GM11168 (cell line): ENCODE data around the gene MAG.

Experiments
- in situ Hi-C: fragments of 300-500 bp; cut with MboI; formaldehyde crosslinking; loops from one replicate; pipeline ENCODE4 v1.12.0; 2022; ENCODE audit warnings: low sequenced_read_pairs; ENCODE audit not compliant: unreplicated experiment

MAG gene

DNA sequence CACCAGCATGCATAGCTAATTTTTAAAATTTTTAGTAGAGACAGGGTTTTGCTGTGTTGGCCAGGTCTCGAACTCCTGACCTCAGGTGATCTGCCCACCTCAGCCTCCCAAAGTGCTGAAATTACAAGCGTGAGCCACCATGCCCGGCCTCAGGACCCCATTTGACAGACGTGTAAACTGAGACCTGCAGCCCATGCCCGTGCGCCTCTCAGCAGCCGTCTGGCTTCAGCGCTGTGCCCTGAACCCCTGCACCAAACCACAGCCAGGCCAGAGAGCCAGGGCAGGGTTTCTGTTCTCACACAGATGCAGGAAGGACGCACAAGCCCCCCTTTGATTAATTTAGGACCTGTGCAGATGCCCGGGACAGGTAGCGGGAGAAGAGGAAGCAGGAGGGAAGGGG is 48.5 kb downstream of the MAG start:
- in situ Hi-C loops, result no loop called here

DNA sequence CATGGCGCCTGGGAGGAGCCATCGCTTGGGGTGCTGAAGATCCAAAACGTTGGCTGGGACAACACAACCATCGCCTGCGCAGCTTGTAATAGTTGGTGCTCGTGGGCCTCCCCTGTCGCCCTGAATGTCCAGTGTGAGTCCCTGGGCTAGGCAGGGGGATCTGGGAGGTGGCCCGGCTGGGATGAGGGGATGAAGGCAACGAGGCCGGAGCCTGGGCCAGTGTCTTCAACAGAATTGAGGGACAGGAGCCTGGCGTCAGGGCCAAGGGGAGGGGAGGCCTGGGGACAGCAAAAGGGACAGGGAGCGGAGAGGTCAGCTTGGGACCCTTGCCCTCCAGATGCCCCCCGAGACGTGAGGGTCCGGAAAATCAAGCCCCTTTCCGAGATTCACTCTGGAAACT is 49.0 kb downstream of the MAG start:
- in situ Hi-C loops, result no loop called here

DNA sequence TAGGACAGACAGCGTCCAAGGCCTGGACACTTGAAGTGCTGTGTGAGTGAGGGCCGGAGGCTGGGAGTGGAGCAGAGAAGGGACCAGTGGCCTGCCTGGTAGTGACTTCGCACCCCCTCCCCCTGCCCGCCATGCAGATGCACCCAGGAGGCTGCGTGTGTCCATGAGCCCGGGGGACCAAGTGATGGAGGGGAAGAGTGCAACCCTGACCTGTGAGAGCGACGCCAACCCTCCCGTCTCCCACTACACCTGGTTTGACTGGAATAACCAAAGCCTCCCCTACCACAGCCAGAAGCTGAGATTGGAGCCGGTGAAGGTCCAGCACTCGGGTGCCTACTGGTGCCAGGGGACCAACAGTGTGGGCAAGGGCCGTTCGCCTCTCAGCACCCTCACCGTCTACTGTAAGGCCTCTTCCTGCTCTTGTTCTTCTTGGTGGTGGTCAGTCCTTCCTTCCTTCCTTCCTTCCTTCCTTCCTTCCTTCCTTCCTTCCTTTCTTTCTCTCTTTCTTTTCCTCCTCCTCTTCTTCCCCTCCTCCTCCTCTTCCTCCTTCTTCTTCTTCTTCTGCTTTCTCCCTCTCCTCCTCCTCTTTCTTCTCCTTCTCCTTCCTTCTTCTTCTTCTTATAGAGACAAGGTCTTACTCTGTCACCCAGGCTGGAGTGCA is 49.7 kb downstream of the MAG start:
- in situ Hi-C loops, result no loop called here

DNA sequence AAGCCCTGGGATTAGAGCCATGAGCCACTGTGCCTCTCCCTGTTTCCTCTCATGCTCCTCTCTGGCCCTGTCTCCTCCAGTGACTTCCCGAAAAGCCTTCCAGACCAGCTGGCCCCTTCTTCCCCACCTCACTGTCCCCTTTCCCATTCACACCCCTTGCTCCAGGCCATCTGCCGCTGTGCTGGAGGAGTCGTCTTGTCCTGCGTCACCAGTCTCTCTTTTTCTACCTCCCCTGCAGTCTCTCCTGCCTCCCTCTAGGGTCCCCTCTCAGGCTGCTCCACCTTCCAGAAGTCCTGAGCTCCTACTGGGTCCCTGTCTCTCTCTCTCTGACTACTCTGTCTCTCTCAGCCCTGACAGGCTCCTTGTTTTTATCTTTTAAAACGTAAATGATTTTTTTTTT is 50.5 kb downstream of the MAG start:
- in situ Hi-C loops, result no loop called here

DNA sequence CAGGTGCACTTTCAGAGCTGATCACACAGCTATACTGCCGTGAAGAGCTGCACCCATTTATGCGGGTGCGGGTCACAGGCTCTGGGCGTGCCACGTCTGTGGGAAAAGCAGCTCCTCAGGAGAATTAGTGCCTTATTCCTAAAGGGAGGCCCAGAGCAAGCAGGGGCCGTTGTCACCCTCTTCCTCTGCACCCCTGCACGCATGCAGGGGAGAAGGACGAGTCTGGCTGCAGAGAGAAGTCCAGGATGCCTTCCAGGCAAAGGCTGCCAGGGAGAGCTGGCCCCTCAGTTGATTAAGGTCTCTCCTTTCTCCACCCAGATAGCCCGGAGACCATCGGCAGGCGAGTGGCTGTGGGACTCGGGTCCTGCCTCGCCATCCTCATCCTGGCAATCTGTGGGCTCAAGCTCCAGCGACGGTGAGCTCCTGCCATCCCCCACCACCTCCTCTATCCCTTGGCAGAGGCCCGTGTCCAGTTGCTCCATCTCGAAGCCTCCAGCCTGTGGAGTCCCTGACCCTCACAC is 52.6 kb downstream of the MAG start:
- in situ Hi-C loops, result no loop called here

DNA sequence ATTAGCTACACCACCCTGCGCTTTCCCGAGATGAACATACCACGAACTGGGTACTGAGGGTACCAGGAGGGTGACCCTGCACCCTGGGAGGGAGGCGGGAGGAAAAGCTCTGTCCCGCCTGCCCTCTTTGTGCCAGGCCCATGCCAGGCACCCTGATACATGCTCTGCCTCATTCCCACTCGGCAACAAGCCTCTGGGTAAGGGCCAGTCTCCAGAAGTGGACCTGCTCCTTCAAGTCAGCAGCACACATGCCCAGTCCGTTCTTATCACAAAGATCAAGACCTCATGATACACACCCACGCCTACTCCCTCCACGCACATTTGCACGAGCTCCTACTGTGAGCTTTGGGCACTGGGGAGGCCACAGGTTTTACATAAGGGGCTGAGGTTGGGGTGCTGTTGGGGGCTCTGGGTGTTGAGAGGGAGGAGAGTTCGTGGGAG is 53.7 kb downstream of the MAG start:
- in situ Hi-C loops, result no loop called here

DNA sequence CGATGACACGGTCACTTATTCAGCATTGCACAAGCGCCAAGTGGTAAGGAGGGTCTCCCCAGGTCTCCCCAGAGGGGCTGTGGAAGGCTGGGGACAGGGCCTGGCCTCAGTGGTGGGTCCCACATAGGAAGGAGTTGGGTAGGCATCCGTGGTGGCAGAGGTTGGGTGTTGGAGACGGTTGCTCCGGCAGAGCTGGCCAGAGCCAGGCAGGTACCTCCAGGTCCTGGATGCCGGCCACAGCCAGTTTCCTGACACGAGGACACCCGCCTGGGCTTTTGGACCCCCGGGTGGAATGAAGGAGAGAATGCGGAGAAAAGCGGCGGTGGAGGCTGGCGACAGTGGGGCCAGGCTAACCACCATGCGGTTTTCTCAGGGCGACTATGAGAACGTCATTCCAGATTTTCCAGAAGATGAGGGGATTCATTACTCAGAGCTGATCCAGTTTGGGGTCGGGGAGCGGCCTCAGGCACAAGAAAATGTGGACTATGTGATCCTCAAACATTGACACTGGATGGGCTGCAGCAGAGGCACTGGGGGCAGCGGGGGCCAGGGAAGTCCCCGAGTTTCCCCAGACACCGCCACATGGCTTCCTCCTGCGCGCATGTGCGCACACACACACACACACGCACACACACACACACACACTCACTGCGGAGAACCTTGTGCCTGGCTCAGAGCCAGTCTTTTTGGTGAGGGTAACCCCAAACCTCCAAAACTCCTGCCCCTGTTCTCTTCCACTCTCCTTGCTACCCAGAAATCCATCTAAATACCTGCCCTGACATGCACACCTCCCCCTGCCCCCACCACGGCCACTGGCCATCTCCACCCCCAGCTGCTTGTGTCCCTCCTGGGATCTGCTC is 54.5 kb downstream of the MAG start:
- in situ Hi-C loops, result no loop called here

DNA sequence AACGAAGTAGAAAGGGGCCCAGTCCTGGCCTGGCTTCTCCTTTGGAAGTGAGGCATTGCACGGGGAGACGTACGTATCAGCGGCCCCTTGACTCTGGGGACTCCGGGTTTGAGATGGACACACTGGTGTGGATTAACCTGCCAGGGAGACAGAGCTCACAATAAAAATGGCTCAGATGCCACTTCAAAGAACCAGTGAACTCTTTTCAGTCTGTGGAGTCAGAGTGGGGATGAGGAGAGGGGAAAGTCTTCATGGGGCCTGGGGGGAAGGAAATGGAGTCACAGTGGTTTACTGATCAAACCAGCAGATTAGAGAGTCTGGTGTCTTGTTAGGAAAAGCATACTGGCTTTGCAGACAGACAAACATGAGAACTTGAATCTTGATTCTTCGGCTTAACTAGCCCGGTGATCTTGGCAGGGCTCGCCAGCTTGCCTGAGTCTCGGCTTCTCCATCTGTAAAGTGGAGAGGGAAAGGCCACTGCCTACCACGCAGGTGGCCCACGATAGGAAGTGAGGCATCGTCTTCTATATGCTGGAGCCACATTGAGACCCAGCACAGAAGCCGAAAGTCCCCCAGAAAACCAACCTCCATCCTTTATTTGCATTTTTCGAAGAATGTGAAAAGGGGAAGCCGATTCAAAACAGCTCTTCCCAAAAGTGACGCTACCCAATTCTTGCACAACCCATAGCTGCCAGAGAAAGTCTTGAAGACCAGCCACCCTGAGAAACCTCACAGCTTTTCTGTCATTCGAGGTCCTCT is 55.4 kb downstream of the MAG start, which contains the start of gene FFAR1:
FFAR1 (plus strand) TSS at position 732 of the 759 bp plus-strand sequence. CDS start 3,650 bp downstream, outside the sequence.
- in situ Hi-C loops, result no loop called here

DNA sequence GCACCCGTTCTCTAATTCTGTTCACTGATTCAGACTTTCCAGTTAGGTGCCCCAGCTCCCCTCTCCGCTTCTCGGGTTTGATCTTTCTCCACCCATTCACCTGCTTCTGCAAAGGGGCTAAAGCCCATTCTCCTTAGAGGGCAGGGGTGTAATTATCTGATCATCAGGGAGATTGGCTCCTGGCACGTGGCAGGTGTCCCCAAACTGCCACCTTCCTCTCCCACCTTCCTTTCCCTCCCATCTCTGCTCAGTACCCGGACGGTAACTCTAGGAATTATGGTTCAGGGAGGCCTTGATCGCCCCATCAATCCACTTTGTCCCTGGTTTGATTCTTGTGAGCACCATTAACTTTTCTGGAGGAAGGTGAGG is 56.0 kb downstream of the MAG start:
- in situ Hi-C loops, result no loop called here

DNA sequence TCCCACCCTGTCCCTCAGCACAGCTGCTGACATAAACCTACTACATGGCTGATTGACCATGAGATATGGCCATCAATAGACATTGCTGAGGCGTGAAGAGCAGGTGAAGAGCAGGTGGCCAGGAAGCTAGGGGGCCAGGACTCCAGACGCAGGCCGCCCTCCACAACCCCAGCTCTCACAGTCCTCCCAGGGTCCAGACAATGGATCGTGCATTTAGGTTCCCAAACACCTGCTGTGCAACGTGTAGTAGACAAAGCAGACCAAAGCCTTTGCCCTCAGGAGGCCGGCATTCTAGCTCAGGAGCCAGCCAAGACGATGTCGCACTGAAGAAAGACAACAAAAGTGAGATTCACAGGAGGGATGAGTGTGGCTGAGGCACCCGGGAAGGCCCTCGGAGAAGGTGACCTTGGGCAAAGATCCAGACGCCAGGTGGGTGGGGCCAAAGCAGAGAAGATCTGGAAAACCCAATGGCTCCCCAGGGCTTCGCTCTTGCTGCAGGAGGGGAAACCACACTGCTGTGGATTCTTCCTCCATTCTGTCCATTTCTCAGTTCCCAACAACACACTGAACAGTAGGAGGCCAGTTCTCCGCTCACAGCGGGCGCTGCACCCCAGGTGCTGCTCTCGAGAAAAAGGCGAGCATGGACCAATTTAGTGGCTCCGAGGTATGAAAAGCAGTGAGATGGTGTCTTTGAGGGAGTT is 57.1 kb downstream of the MAG start:
- in situ Hi-C loops, result no loop called here

DNA sequence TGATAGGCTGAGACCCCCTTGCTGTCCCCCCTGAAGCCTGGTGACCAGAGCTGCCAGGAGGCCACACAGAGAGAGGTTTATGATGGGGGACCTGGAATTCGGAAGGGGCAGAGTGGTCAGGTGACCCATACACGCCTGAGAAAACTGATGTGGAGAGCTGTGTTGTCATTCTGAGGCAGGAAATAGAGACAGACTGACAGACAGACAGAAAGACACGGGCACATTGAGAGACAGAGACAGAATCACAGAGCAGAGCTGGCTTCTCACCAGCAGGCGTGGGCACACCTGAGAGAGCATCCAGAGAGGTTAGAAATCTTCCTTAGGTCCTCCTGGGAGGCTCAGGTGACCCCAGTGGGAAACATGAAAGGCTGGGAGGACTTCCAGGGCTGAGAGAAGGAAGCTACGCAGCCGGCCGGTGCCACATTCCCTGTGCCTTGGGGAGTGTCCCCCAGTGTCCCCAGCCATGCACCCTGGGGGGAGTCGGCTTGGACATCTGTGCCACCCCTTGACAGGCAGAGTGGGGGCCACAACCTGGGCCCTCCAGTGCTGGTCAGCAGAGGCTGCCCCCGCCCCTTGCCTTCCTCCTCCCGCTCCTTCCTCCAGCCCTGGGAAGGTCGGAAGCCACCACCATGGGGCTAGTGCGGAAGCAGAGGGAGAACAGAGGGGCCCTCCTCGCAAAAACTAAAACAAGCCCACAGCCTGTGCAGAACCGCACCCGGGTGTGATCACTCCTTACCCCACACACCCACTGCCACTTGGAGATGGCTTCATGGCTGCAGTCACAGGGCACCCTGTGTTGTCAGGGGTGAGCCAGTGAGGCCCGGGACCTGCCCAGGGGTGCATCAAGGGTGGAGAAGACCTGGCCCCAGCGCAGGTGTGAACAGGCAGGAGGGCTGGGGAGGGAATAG is 57.9 kb downstream of the MAG start:
- in situ Hi-C loops, result loop anchor here (5.0 kb wide), 1 partner anchor 117 kb away; no protein-coding TSS in a partner anchor

DNA sequence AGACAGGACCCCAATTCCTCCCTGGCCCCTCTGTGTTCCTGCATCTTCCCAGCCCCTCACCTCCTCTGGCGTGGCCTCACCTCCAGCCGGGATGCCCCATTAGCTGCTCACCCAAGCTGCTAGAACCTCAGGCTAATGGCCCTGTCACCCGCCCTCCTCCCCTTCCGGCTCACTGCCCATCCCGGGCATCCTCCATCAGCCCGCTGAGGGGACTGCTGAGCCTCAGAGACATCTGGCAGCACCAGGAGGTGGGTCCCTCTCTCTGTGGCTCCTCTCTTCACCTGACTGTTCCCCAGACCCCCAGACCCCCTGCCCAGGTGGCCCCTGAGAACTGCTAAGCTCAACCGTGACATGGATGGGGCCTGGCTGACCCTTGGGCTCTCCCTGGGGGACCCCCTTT is 58.6 kb downstream of the MAG start:
- in situ Hi-C loops, result loop anchor here (5.0 kb wide), 1 partner anchor 117 kb away; no protein-coding TSS in a partner anchor

DNA sequence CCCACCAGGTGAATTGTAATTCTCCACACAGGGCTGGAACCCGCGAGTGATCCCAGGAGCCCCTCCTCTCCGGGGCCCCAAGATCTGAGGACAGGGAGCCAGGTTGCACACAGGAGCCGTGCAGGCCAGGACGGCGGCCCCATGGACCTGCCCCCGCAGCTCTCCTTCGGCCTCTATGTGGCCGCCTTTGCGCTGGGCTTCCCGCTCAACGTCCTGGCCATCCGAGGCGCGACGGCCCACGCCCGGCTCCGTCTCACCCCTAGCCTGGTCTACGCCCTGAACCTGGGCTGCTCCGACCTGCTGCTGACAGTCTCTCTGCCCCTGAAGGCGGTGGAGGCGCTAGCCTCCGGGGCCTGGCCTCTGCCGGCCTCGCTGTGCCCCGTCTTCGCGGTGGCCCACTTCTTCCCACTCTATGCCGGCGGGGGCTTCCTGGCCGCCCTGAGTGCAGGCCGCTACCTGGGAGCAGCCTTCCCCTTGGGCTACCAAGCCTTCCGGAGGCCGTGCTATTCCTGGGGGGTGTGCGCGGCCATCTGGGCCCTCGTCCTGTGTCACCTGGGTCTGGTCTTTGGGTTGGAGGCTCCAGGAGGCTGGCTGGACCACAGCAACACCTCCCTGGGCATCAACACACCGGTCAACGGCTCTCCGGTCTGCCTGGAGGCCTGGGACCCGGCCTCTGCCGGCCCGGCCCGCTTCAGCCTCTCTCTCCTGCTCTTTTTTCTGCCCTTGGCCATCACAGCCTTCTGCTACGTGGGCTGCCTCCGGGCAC is 59.6 kb downstream of the MAG start:
- in situ Hi-C loops, result loop anchor here (5.0 kb wide), 1 partner anchor 116 kb away; no protein-coding TSS in a partner anchor

DNA sequence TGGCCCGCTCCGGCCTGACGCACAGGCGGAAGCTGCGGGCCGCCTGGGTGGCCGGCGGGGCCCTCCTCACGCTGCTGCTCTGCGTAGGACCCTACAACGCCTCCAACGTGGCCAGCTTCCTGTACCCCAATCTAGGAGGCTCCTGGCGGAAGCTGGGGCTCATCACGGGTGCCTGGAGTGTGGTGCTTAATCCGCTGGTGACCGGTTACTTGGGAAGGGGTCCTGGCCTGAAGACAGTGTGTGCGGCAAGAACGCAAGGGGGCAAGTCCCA is 60.2 kb downstream of the MAG start:
- in situ Hi-C loops, result loop anchor here (5.0 kb wide), 1 partner anchor 115 kb away; no protein-coding TSS in a partner anchor

DNA sequence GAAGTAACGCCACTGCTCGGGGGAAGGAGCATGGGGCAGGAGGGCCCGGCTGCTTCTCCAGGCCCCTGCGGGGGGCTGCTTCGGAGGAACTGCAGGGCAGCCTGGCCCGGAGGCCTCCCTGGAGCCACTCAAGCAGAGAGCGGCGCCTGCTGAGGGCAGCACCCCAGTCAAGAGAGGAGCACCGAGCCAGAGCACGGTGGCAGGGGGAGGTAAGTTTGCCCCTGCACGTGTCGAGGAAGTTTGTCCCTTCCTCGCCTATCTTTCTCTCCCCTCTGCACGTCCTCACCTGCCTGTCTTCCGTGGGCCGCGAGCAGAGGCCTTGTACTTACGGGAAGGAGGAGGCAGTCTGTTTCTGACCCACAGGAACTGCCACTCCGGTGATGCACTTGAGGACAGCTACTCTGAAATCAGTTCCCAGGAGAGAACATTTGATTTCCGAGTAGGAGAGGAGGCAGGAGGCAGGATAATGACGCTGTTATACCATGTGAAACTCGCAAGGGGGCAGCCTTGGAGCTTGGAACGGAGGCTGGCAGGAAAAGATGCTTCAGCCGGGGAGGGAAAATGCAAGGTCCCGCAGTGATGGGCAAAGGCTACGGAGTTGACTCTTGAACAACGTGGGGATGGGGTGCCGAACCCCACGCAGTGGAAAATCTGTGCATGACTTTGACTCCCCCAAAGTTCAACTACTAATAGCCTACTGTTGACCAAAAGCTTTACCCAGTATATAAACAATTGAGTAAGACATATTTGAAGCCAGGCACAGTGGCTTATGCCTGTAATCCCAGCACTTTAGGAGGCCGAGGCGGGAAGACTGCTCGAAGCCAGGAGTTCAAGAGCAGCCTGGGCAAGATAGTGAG is 60.7 kb downstream of the MAG start:
- in situ Hi-C loops, result loop anchor here (5.0 kb wide), 1 partner anchor 115 kb away; no protein-coding TSS in a partner anchor

DNA sequence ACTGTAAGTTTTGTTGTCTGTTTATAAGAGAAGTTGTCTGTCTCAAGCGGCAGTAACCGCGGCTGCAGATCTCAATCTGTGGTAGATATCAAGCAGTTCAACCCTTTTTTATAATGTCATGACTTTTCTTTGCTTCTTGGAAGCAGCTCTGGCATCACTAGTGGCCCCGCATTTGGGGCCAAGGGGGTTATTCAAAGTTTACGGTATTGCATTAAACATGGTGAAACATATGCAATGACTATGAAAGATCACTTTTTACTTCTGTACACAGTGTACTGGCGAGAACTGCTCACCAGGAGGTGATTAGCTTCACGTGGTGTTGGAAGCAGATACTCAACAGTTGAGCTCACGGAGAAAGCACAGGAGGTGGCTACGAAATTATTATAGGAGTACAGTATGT is 61.7 kb downstream of the MAG start:
- in situ Hi-C loops, result loop anchor here (5.0 kb wide), 1 partner anchor 114 kb away; no protein-coding TSS in a partner anchor

DNA sequence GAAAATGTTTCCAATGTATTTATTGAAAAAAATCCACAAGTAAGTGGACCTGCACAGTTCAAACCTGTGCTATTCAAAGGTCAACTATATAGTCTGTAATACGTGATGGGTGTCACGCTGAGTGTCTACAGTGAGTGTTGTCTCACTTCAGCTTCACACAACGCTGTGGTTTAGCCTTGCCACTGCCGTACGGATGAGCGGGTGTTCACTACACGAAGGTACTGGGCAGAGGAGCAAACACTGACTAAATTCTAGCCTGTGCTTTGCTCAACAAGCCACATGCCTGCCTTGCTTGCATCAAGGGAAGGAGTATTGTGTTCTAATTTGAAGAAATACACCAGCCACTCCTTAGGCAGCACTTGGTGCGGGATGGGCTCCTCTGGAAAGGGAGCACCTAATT is 62.9 kb downstream of the MAG start:
- in situ Hi-C loops, result loop anchor here (5.0 kb wide), 1 partner anchor 112 kb away; no protein-coding TSS in a partner anchor
